Right atrium auricular region (tissue), 2 donors: ENCODE data around the gene TRAPPC2. TPM values are rescaled to one million over a fixed set of nuclear protein-coding genes. Genes with fewer than 3 reads are reported as not detected.

ENCODE experiments used
- DNase-seq: peaks from one replicate; pipeline ENCODE4 v3.0.0-alpha.2; 2019; ENCODE audit warnings: low spot score
- H3K27ac ChIP-seq, 2 donors: fragments of 200-600 bp; sonication (generic); 1 replicate in 1 of 2; 2 replicates in 1 of 2; pipeline ENCODE4 v1.5.1; 2016 to 2019
- H3K27me3 ChIP-seq, 2 donors: fragments of 200-600 bp; sonication (generic); one replicate each; pipeline versions ENCODE4 v1.5.1 to v1.6.0; 2017 to 2019
- H3K36me3 ChIP-seq: fragments of 200-600 bp; sonication (generic); one replicate; pipeline ENCODE4 v1.5.1; 2016
- H3K4me1 ChIP-seq, 2 donors: fragments of 200-600 bp; sonication (generic); one replicate each; pipeline versions ENCODE4 v1.5.1 to v1.6.0; 2017 to 2019
- H3K4me3 ChIP-seq, 2 donors: fragments of 200-600 bp; sonication (generic); 1 replicate in 1 of 2; 2 replicates in 1 of 2; pipeline ENCODE4 v1.5.1; 2017 to 2019; ENCODE audit warnings: mild to moderate bottlenecking in 1 of 2, moderate library complexity in 1 of 2
- H3K9me3 ChIP-seq, 2 donors: fragments of 200-600 bp; sonication (generic); one replicate each; pipeline ENCODE4 v1.5.1; 2019
- CTCF ChIP-seq, 2 donors: fragments of 200-600 bp; sonication (generic); IDR thresholded peaks; one replicate each; pipeline ENCODE4 v1.5.1; 2019; ENCODE audit warnings: antibody characterized with exemption in 2 of 2
- total RNA-seq, 2 donors: library from RNA; depleted of rRNA; stranded (reverse); fragments of >200 nt; gene quantifications; one replicate each; pipeline ENCODE4 v1.1.0, GENCODE V29; 2016

Gene TRAPPC2
- total RNA-seq, 2 donors from 2014 or later: 6.6 to 7.6 TPM

DNA sequence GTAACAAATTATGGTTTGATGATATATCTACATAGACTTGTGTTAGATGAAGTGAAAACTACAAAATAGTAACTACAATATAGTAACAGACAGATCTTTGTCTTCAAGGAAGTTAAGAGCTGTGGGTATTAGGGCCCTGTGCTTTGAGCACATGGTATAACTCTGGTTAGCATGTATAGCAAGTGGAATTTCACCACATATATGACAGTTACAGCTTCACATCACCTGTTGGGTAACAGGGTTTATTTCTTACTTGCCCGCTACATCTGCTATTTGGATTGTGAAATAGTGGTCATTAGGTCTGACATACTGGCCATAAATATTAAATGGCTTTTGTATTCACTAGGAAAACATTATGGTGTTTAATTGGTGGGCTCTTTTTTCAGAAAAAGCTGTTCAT is 20.3 kb upstream of the TRAPPC2 start:
- H3K4me3 ChIP-seq: no peak overlapping the region
- H3K36me3 ChIP-seq: peaks cover 8% of the 10 kb centered on the region
- no peak for DNase-seq
- no peak for TF ChIP-seq CTCF (IDR thresholded peaks at IDR 0.05)
- no peaks in the 10 kb centered on the region for H3K9me3 ChIP-seq
- H3K4me1 ChIP-seq: no peaks in the 10 kb centered on the region
- no peaks in the 10 kb centered on the region for H3K27me3 ChIP-seq
- no peak overlapping the region for H3K27ac ChIP-seq

DNA sequence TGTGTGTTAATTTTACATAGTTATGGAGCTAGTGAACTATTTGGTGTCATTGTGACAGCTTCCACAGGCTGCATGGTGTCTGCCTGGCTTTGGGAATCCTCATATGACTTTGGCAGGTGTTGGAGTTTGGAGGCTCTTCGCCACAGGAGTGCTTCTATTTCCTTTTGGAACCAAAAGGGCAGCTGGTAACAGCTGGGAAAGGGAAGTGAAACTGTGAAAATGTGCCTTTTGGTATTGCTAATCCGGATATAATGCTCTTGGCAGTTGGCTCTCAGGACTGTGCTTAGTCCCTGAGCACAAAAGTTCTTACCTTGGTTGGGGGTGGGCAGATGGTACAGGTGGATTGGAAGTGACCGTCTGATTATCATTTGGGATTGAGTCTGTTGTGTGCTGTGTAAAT is 18.2 kb upstream of the TRAPPC2 start:
- Histone ChIP-seq H3K27ac (no peak overlapping the region), H3K9me3 (no peaks in the 10 kb centered on the region), H3K36me3 (peaks cover 17% of the 10 kb centered on the region), H3K4me1 (no peaks in the 10 kb centered on the region), H3K27me3 (no peaks in the 10 kb centered on the region), H3K4me3 (no peak overlapping the region)
- DNase-seq: no peak
- TF ChIP-seq CTCF (IDR thresholded peaks at IDR 0.05): no peak

DNA sequence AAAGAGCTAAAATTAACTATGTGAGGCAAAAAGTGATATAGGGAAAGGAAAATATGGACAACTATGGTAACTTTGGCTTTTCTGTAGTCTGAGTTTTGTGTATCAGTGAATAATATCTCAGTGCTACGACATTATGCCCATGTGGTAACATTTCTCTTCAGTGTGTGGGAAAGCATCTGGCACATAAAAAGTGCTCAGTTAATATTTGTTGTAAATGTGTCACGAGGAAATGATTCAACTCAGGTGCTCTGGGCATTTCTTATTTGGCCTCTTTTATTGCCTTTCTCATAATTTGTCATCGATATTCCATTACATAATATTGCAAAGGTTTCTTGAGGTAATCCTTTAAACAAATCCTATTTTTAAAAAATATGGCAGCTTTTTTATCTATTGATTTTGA is 17.7 kb upstream of the TRAPPC2 start:
- H3K4me3 ChIP-seq: no peak overlapping the region
- H3K36me3 ChIP-seq: peaks cover 17% of the 10 kb centered on the region
- no peaks in the 10 kb centered on the region for H3K9me3 ChIP-seq
- no peaks in the 10 kb centered on the region for H3K27me3 ChIP-seq
- no peak for DNase-seq
- no peaks in the 10 kb centered on the region for H3K4me1 ChIP-seq
- no peak overlapping the region for H3K27ac ChIP-seq
- TF ChIP-seq CTCF (IDR thresholded peaks at IDR 0.05): no peak

- peaks cover 17% of the 10 kb centered on the region for H3K36me3 ChIP-seq
- no peaks in the 10 kb centered on the region for H3K4me1 ChIP-seq
- no peak for TF ChIP-seq CTCF (IDR thresholded peaks at IDR 0.05)
- no peaks in the 10 kb centered on the region for H3K27me3 ChIP-seq
- H3K9me3 ChIP-seq: no peaks in the 10 kb centered on the region
- H3K27ac ChIP-seq: no peak overlapping the region
- H3K4me3 ChIP-seq: no peak overlapping the region
- DNase-seq: no peak
Observed at GRCh38 chrX:13750812-13751211, 16.4 kb upstream of the TRAPPC2 start.

- DNase-seq: no peak
- no peak overlapping the region for H3K27ac ChIP-seq
- no peak overlapping the region for H3K4me3 ChIP-seq
- H3K9me3 ChIP-seq: no peaks in the 10 kb centered on the region
- peaks cover 17% of the 10 kb centered on the region for H3K36me3 ChIP-seq
- H3K27me3 ChIP-seq: no peaks in the 10 kb centered on the region
- peak in 1 of 2 donors; percentile 63 for TF ChIP-seq CTCF (IDR thresholded peaks at IDR 0.05)
- no peaks in the 10 kb centered on the region for H3K4me1 ChIP-seq
Observed at GRCh38 chrX:13750204-13750603, 15.8 kb upstream of the TRAPPC2 start.

DNA sequence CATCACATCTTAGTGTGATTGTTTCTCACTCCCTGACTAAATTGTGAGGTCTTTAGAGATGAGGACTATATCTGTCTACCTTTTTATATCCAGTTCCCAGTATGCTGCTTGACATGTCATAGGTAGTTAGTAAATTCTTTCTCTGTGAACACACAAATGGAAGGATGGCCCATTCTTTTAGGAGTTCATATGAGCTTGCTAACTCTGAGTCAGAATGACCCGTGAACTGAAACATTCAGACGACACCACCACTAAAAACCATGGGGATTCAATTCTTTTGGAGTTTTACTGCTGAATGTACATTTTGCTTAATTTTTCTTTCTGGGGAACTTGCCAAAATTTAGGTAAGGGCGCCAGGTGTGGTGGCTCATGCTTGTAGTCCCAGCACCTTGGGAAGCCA is 14.1 kb upstream of the TRAPPC2 start:
- Histone ChIP-seq H3K4me3 (no peak overlapping the region), H3K4me1 (no peaks in the 10 kb centered on the region), H3K27me3 (no peaks in the 10 kb centered on the region), H3K36me3 (peaks cover 17% of the 10 kb centered on the region), H3K9me3 (no peaks in the 10 kb centered on the region), H3K27ac (no peak overlapping the region)
- DNase-seq: no peak
- TF ChIP-seq CTCF (IDR thresholded peaks at IDR 0.05): no peak
